ENCODE results near the gene SCTR. TPM values are rescaled to one million over a fixed set of nuclear protein-coding genes. Genes with fewer than 3 reads are reported as not detected.
A peak's percentile ranks its signal among the peaks of the same experiment; 100 is the strongest.

The SCTR gene
- 10 to 100 TPM in 2 of 4 donors, 1 to 10 TPM in 2; 6.1 to 20.2 (median 9.7) TPM for polyA plus RNA-seq (ENCODE audit: insufficient read length in 4 of 4)

DNA sequence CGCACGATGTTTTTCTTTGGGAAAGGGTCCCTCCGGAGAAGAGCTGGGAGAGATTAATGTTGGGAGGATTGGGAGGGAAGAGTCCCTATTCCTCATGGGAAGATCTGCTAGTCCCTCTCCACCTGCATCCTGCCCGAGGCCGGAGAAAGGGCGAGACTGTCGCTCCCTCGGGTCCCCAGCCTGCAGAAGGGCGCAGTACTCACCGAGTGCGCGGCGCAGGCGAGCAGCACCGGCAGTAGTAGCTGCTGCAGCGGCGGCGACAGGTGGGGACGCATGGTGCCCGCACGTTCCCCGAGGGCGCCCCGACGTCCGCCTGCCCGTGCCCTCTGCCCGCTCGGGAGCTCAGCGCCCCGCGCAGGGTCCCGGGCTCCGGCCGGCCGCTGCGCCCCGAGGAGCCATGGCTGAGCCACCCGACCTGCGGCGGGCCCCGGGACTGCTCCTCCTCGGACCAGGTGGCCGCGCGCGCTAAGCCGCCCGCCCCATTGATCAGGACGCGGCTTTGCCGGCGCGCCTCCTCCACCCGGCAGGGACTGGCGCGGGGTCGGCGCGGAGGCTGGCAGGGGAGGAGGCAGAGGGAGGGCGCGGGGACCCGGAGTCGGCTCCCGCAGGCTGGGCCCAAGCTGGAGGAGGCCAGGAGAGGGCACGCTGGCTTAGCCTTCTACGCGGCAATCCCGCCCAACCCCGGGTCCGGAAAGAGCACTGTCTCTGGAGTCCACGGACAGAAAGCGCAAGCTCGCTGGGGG is at the start of gene SCTR:
Gene SCTR (minus strand): TSS at position 532 of the 743 bp plus-strand sequence. CDS start 257 bp downstream, at position 275.
- DNase-seq (ENCODE audit: low read depth in 4 of 4, low spot score in 2 of 4): no peak

DNA sequence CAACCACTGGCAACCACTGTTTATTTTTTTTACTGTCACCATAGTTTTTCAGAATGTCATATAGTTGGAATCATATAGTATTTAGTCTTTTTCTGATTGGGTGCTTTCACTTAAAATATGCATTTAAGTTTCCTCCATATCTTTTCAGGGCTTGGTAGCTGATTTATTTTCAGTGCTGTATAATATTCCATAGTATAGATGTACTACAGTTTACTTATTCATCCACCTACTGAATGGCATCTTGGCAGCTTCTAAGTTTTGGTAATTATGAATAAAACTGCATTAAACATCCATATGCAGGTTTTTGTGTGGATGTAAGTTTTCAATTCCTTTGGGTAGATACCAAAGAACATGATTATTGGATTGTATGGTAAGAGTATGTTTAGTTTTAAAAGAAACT is 43.0 kb upstream of the SCTR start:
- no peak for DNase-seq (ENCODE audit: low read depth in 4 of 4, low spot score in 2 of 4)

DNA sequence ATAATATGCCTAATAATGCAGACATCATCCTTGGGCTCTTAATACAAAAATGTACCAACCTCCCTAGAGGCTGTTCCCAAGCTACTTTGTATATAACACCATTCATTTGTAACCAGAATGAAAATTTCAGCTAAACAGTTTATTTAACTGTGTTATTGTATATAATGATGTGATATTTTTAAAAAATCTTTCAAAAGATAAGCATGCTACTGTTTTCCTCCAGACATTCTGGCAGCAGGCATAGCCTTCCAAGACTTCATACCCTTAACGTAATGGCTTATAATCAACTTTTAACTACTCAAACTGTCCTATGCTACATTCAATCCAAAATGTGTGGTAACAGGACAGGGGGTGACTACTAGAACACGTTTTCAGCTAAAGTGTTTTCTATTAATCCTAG is 41.2 kb upstream of the SCTR start:
- no peak for DNase-seq (ENCODE audit: low read depth in 4 of 4, low spot score in 2 of 4)

DNA sequence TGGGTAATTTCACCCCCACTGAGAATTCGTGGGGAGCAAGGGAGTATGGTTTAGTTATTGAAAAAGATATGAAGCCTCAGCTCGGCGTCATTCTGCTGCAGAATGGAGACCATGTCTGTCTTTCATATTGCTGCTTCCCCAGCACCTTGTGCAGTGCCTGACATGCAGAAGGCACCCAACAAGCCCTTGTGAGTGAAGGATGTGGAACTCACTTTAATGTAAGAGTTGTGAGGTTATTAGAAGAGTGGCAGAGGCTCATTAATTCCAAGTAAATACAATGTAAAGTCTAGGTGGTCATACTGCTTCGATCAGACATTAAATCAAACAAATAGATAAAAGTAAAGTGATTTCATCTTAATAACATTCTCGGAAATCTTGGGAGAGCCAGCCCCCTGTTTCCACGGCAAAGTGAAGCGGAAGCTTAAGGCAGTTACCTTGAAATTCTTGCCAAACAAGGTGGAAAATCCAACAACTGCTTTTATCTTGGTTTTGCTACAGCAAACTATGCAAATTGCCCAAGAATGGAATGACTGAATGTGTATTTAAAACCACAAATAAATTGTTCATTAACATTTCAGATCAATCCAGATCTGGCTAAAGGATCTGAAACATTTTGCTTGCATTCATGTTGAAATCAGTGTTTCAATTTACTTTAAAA is 29.5 kb upstream of the SCTR start:
- DNase-seq (ENCODE audit: low read depth in 4 of 4, low spot score in 2 of 4): no peak

DNA sequence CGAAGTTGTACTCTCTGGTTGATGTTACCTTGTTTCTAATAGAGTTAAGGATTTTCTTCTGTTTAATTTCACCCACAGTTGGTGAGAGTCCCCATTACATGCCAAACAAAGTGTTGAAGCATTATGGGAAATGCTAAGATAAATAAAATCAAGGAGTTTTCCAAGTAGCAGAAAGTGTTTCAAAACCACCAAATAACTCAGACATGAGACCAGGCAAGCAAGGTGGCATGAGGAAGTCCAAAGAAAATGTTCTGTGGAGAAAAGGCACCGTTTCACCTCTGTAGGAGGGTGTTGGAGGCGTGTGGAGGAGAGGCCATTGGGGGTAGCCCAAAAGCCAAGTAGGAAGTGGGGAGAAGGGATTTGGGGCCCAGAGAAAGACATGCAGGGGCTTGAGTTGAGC is 28.6 kb upstream of the SCTR start:
- no peak for DNase-seq (ENCODE audit: low read depth in 4 of 4, low spot score in 2 of 4)

DNA sequence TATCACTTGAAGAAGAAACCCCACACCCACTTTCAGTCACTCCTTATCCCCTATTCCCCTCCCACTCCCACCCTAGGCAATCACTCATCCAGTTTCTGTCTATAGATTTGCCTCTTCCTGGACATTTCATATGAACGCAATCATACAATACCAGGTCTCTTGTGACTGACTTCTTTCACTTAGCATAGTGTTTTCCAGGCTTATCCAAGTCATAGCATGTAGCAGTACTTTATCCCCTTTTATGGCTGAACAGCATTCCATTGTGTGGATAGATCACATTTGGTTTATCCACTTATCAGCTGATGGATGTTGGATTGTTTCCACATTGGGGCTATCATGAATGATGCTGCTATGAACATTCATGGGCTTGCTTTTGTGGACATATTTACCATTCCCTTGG is 26.6 kb upstream of the SCTR start:
- no peak for DNase-seq (ENCODE audit: low read depth in 4 of 4, low spot score in 2 of 4)

DNA sequence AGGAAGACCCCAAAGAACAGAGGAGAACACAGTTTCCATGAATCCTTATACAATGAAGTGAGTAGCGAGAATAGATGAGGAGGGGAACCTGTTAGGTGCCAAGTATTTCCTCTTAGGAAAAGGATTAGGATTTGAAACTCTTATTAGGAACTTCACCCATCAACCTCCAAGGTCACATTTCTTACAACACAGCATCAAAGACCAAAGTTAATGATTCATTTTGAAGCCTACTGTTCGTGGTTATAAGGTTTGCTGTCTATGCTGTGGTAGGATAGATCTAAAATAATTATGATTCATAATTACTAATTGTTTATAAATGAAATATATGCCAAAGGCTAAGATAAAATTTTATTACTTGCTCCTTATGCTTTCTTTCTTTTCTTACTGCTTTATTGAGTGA is 26.1 kb upstream of the SCTR start:
- DNase-seq (ENCODE audit: low read depth in 4 of 4, low spot score in 2 of 4): no peak

DNA sequence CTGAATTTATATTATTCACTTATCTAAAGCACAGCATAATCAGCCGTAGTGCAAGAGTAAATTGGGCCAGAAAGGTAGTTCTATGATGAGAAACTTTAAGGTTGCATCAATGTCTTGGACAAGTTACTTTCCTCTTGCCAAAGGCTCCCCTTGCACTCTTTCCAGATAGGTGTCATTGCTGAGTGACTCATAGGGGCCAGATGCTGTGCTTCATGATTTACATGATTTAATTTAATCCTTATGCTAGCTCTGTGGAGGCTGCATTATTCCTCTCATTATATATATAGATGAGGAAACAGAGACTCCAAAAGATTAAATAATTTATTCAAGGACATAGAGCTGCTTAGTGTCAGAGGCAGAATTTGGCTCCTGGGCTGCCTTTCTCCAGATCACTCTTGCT is 25.0 kb upstream of the SCTR start:
- no peak for DNase-seq (ENCODE audit: low read depth in 4 of 4, low spot score in 2 of 4)

DNA sequence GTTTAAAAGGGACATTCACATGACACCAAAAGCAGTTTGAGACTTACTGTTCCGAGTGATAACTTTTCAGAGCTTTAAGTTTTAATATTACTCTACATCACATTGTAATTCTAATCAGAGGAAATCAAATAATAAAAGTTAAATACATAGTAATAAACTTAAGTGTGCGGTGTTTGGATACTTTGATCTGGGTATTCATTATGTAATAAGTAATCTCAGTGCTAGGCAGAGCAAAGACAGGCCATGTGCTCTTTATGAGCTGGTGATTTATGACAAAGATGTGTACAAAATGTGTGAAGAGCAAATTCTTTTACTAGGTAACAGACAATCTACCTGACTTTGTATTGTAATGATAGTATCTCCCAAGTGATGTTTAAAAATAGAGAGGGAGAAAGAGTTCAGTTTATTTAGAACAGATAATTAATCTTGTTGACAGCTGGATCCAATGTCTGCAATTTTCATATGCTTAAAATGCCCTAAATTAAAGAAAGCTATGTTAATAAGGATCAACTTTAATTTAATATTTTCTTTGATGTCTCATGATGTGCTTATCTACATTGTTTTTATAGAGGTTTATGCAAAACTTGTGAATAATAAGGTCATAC is 24.3 kb upstream of the SCTR start:
- DNase-seq (ENCODE audit: low read depth in 4 of 4, low spot score in 2 of 4): no peak

DNA sequence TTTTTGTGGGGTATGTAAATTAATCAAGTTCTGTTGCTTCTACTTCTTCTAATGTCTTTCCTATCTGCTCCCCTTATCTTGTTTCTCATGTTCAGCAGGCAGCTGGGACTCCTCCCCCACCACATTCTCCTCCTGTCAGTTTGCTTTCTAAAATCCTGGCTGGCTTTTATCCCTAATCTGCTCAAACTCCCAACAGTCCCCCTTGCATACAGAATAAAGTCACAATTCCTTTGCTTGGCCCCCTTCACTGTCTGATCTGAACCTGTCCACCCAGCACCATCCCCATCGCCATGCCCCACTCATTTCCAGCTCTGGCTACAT is 22.1 kb upstream of the SCTR start:
- no peak for DNase-seq (ENCODE audit: low read depth in 4 of 4, low spot score in 2 of 4)

DNA sequence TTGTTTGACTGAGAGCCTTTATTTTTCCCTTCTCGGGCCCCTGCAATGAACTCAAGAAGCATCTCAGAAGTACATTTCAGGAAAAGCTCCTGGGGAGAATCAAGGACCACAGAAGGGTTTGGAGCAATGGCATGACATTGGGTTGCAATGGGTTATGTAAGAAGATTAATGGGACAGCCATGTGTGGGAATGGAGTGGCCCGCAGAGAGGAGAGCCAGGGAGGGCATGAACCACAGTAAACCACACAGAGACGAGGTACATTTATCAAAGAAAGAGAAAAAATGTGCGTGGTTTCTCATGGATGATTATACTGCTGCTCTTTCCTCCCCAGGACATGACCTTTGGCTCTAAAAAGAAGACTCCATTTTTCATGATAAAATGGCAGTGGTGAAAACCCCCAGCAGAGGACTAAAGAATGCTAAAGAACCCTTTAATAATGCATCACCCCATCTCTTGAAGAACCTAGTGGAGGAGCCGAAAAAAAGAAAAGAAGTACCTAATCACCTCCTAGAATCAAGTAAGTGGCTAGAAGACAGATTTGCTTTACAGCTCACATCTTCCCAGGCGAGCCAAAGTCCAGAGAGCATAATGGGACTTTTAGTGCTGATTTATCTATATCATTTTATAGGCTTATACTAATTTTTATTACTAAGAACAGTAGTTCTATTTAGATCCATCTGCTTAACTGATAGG is 21.6 kb upstream of the SCTR start:
- DNase-seq (ENCODE audit: low read depth in 4 of 4, low spot score in 2 of 4): no peak

DNA sequence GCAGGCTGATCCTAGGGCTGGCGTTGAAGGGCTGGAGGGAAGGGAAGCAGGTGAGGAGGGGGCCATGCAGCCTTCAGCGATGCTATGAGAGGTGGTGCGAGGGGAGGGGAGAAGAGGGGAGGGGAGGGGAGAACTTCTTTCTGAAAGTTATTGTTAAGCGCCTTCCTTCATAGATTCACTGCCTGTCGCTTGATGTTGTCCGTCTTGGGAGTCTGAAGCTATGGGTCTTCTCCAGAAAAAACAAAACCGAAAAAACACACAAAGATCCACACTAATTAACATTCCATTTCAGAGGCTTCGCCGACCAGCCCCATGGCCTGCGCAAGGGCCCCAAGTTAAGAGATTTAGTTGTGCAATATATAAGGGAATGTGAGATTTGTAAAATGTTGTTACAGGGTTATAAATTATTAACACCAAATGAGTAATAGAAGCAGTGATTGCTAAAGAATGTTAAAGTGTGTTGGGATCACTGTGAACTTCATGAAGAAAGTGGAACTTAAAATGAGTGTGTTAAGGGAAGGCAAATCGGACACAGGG is 20.7 kb upstream of the SCTR start:
- DNase-seq (ENCODE audit: low read depth in 4 of 4, low spot score in 2 of 4): no peak

DNA sequence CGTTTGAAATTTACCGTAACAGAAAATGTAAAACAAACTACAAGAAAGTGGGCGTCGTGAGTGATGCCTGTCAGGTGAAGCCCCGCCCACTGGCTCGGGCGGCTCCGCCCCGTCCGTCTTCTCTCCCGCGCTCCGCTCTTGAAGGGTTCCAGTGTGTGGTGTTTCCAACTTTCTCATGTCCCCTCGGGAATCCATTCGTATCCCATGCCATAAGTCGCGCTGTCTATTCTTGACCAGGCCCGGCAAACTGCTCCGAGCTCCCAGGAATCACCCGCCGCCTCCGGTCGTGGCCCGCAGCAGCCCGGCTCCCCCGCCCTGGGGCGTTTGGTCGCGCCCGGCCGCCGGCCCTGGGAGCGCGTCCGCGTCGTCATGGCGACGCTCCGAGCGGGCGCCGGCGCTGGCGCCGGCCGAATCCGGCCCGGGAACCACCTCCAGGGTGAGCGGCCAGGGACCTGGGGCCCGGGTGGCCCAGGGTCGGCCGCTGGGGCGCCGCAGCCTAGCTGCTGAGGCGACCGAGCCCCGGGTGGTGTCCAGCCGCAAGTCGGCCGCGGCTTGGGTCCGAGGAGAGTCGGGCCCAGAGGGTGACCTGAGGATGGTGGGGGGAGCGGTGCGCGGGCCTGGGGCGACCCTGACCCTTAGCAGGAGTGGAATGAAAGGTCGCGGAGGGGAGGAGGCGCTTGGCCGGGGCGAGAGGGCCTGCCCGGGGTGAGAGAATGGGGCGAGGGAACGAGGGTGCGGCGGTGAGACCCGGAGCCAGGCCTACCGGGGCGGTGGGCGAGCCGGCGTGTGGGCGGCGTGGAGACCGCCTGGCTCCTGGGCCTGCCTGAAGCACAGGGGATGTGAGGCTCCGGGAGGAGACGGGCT is 20.0 kb upstream of the SCTR start, which contains the start of gene CFAP221:
Gene CFAP221 (plus strand): TSS at position 375 of the 864 bp plus-strand sequence. CDS start 1,683 bp downstream, outside the sequence.
- DNase-seq (ENCODE audit: low read depth in 4 of 4, low spot score in 2 of 4): peak in 3 of 4 donors; percentile 75 to 78 (median 78)

DNA sequence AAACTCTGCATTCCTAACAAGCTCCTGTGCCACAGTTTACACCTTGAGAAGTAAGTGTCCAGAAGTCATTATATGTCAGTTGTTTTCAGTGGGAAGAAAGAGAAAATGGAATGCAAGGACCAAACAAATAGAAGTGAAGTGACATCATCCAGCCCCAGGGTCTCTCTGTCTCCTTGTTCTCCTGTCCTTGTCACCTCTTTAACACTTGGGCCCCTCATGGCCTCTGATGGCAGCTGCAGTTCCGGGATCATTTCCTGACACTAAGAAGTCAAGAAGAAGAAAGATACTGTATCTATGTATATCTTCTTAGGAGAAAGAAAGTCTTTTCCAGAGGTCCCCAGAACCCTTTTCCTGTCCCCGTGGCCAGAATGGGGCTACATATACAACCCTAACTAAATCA is 17.2 kb upstream of the SCTR start:
- DNase-seq (ENCODE audit: low read depth in 4 of 4, low spot score in 2 of 4): no peak

DNA sequence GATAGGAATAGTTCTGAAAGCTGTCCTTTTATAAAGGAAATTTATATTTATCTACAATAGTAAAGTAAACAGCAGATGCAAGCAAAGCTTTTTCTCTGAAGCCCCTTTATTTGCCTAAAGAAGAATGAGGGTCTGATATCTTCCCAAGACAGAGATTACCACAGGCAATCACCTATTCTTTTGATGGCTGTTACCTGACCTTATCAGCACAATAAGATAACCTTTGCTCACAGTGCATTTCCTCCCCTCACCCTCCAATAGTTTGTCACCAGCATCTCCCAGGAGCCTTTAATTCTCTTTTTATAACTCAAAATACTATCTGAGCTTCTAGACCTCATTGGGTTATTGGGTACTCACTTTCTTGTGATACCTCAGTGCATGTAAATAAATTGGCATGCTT is 13.5 kb upstream of the SCTR start:
- DNase-seq (ENCODE audit: low read depth in 4 of 4, low spot score in 2 of 4): no peak

DNA sequence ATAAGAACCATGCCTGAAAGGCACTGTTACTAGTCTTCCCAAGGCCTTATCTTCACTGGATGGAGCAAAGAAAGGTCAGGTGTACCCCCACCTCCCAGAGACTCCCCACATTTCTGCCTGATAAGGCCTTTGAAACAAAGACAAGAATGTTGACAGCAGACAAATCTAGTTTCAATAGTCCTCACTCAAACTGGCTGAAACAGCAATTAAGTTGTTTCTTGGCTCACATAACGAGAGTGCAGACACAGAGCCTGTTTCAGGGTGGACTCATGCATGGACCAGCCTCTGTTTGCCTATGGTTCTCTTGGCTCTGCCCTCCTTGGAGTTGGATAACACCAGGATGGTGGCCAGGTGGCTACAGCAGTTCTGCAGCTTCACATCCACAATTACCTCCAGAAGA is 12.4 kb upstream of the SCTR start:
- DNase-seq (ENCODE audit: low read depth in 4 of 4, low spot score in 2 of 4): no peak

DNA sequence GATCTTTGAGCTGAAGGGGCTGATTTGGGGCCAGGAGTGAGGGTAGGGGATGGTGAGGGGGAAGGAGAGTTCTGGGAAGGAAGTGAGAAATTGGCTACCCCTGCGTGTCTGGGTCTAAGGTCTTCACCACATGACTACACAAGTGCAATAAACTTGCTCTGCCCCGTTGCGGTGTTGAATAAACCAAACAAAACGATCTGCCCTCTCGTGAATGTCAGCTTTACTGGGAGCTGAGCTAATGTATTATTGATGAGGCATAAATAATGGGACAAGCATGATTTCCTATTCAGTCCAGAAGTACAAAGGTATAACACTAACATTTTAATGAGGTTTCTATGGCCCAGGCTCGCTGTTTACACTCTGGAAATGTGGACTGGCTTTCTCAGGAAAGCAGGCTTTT is 11.9 kb upstream of the SCTR start:
- no peak for DNase-seq (ENCODE audit: low read depth in 4 of 4, low spot score in 2 of 4)

DNA sequence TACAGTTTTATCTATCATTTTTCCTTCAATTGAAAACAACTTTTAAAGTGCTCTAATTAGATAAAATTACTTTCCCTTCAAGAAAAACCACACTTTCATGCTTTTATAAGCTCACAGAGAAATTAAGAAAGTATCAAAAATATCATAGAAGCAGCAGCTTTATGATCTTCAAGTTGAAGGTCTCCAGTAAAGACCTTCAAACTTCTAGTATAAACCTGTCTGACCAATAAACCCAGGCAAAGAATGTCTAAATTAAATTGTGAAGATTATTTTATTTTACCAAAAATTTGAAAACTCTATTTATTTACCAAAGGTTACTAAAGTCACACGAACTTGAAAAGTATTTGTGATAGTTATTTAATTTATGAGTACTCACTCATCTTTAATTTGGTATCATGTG is 9.3 kb upstream of the SCTR start:
- no peak for DNase-seq (ENCODE audit: low read depth in 4 of 4, low spot score in 2 of 4)

DNA sequence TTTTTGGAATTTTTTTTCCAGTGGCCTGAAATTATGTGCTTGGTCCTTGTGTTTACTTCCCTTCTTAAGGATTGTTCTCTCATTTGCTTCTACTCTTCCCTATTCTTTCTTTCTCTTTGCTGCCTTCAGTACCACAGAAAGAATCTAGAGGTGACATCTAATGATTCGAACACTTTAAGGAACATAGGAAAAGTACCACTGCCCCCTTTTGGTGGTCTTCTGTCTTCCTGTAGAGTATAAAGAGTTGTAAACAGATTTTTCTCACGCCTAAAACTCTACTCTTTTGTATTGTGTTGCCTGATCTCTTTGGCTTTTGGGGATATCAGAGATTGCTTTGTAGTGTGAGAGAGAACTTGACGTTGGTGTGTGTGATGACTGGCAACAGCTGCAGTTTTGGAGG is 7.0 kb upstream of the SCTR start:
- DNase-seq (ENCODE audit: low read depth in 4 of 4, low spot score in 2 of 4): no peak

DNA sequence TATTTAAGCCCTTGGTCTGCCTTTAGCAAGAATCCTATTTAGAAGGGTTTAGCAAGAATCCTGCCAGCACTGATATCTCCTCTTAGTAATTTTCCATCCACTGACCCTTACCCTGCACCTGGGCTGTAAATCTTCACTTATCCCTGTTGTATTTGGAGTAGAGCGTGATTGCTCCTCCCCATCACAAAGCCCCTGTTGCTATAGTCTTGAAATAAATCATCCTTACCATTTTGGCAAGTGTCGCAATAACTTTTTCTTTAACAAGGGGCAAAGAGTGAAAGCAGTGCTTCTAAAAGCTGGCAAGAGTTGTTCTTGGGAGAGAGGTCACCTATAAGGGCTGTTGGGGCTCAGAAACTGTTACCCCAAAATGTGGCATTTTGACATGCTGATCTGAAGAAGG is 3.7 kb upstream of the SCTR start:
- no peak for DNase-seq (ENCODE audit: low read depth in 4 of 4, low spot score in 2 of 4)
